Gastroesophageal sphincter (tissue), 4 donors: Measurements from ENCODE around the gene MEF2D. TPM values are rescaled to one million over a fixed set of nuclear protein-coding genes. Genes with fewer than 3 reads are reported as not detected.

ENCODE experiments used
- ATAC-seq: fragments of 150-250 bp; one replicate; pipeline ENCODE4 v1.9.1; 2016; ENCODE audit warnings: mild to moderate bottlenecking, moderate library complexity
- H3K27ac ChIP-seq, 4 donors: fragments of 200-600 bp; sonication (generic) in 3 of 4; 1 replicate in 3 of 4; 2 replicates in 1 of 4; pipeline ENCODE4 v1.5.1; 2016 to 2019
- H3K27me3 ChIP-seq: fragments of 200-600 bp; sonication (generic); one replicate; pipeline ENCODE4 v1.5.1; 2019
- H3K36me3 ChIP-seq, 2 donors: fragments of 200-600 bp; sonication (generic); one replicate each; pipeline ENCODE4 v1.5.1; 2019; ENCODE audit warnings: control low read depth in 1 of 2
- H3K4me1 ChIP-seq, 3 donors: fragments of 200-600 bp; sonication (generic); 1 replicate in 2 of 3; 2 replicates in 1 of 3; pipeline ENCODE4 v1.5.1; 2016 to 2019; ENCODE audit warnings: control low read depth in 2 of 3
- H3K4me3 ChIP-seq, 2 donors: fragments of 200-600 bp; sonication (generic); one replicate each; pipeline ENCODE4 v1.5.1; 2019; ENCODE audit warnings: mild to moderate bottlenecking in 1 of 2, moderate library complexity in 1 of 2
- H3K9me3 ChIP-seq, 3 donors: fragments of 200-600 bp; sonication (generic); one replicate each; pipeline ENCODE4 v1.5.1; 2017 to 2019; ENCODE audit warnings: control low read depth in 2 of 3
- CTCF ChIP-seq, 4 experiments: fragments of 200-600 bp in 2 of 4; fragments of 450-650 bp in 2 of 4; sonication (generic) in 1 of 4; IDR thresholded peaks; one replicate each; pipeline ENCODE4 v1.5.1; 2017 to 2019; ENCODE audit warnings: antibody characterized with exemption in 4 of 4, mild to moderate bottlenecking in 2 of 4, moderate library complexity in 2 of 4
- EP300 ChIP-seq: sonication (generic); formaldehyde crosslinking; IDR thresholded peaks from one replicate; pipeline ENCODE4 v1.6.1; 2017; ENCODE audit warnings: antibody characterized with exemption, mild to moderate bottlenecking
- POLR2A ChIP-seq, 2 donors: fragments of 450-650 bp; IDR thresholded peaks; one replicate each; pipeline ENCODE4 v1.6.1; 2017; ENCODE audit warnings: antibody characterized with exemption in 2 of 2, mild to moderate bottlenecking in 2 of 2, moderate library complexity in 1 of 2
- POLR2AphosphoS5 ChIP-seq: sonication (generic); formaldehyde crosslinking; IDR thresholded peaks from one replicate; pipeline ENCODE4 v1.6.1; 2017; ENCODE audit warnings: antibody characterized with exemption
- WGBS, 2 donors: methylation state at CpG; one replicate each; pipeline ENCODE4 v1.1.5; 2018; ENCODE audit warnings: low coverage in 1 of 2; 5-methylcytosine and 5-hydroxymethylcytosine counted together
- total RNA-seq, 4 donors: library from RNA; depleted of rRNA; stranded (reverse); fragments of >200 nt; gene quantifications; one replicate each; pipeline ENCODE4 v1.1.0, GENCODE V29; 2016

MEF2D gene
- total RNA-seq, 4 donors from 2014 or later: 49.0 to 94.3 (median 67.1) TPM

DNA sequence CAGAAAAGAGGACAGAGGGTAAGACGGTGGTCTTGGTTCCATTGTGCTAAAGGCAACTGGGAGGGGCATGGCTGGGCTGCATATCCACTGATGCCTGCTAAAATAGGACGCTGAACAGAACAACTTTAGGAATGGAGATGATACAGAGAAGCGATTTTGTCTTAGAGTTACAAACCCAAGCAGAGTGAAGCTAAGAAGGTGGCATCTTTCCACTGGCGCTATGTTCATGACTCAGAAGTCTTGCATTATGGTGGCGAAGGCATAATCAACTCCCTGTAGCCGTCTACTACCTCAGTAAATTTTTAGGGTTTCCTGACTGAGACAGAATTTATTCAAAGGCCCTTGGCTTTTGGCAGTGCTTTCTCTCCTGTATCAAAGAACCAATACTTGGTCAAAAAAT lies 57.3 kb downstream of the MEF2D start:
- WGBS, 2 donors: 68 to 94% methylated on average over 3 to 6 of the region's 6 CpGs
- H3K9me3 ChIP-seq: no peaks in the 10 kb centered on the region
- H3K27me3 ChIP-seq: peaks cover 75% of the 10 kb centered on the region
- H3K4me1 ChIP-seq: peaks cover 0 to 7% (median 0%) of the 10 kb centered on the region in 3 donors
- H3K27ac ChIP-seq: no peak overlapping the region
- no peak for ATAC-seq
- TF ChIP-seq POLR2A (IDR thresholded peaks at IDR 0.05) (no peak), CTCF (IDR thresholded peaks at IDR 0.05) (no peak), POLR2AphosphoS5 (no peak), EP300 (no peak)
- no peak overlapping the region for H3K4me3 ChIP-seq
- no peaks in the 10 kb centered on the region for H3K36me3 ChIP-seq

DNA sequence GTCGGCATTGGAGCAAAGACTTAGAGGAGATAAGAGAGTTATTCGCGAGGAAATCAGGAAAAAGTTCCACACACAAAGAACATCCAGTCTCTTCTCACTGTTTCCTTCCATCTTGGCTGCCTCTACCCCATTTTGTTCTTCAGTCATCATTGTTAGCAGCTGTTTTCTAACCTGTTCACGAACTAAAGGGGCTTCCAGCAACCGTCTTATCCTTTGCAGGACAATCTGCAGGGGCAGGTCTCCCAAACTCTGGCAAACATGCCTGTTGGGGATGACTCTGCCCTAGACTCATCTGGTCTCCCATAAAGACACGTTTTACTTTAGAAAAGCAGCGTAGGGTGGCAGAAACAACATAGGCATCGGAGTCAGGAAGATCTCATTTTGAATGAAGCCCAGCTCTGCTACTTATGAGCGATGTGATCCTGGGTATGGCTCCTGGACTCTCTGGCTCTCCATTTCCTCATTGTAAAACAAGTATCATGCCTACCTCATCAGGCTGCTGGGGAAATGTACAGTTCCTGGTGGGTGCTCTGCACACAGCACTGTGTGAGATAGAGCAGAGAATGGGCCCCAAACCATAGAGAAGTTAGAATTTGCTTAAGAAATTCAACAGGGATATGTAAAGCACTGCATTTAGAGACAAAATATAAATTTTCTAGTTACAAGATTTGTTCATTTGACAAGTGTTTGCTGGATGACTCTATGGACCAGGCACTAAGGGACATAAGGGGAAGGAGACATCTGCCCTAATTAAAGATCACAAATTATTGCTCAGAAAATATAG lies 59.7 kb downstream of the MEF2D start:
- TF ChIP-seq POLR2AphosphoS5: no peak
- TF ChIP-seq CTCF (IDR thresholded peaks at IDR 0.05): no peak
- TF ChIP-seq EP300: no peak
- Histone ChIP-seq H3K4me3 (no peak overlapping the region), H3K9me3 (no peaks in the 10 kb centered on the region), H3K4me1 (peaks cover 0 to 21% (median 6%) of the 10 kb centered on the region in 3 donors), H3K27me3 (peaks cover 99% of the 10 kb centered on the region), H3K27ac (no peak overlapping the region), H3K36me3 (no peaks in the 10 kb centered on the region)
- 32 to 52% methylated on average over 5 to 9 of the region's 9 CpGs for WGBS, 2 donors
- no peak for ATAC-seq

DNA sequence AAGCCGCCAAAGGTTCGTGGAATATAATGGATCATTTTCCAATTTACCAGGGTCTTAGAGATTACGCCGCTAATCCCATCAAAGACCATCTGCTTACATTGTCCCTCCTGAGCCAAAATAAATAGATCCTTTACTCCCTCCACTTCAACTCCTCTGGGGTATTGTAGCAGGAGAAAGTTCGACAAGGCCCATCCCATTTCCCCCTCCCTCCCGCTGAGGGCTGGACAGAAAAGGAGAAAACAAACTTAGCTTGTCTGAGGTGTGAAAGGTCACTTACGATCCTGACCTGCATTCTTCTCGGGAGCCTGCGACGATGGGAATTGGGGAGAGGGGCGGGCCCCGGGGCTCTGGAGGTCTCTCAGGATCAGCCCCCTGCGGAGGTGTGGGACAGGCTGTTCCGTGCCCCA lies 60.8 kb downstream of the MEF2D start:
- Histone ChIP-seq H3K27me3 (peaks cover 100% of the 10 kb centered on the region), H3K27ac (no peak overlapping the region), H3K9me3 (no peaks in the 10 kb centered on the region), H3K4me1 (peaks cover 0 to 24% (median 6%) of the 10 kb centered on the region in 3 donors), H3K4me3 (no peak overlapping the region), H3K36me3 (no peaks in the 10 kb centered on the region)
- WGBS, 2 donors: 15 to 20% methylated on average over 1 to 13 of the region's 14 CpGs
- ATAC-seq: no peak
- TF ChIP-seq POLR2AphosphoS5: no peak
- TF ChIP-seq EP300: no peak
- TF ChIP-seq CTCF (IDR thresholded peaks at IDR 0.05): no peak
- no peak for TF ChIP-seq POLR2A (IDR thresholded peaks at IDR 0.05)

- no peak for ATAC-seq
- no peak for TF ChIP-seq POLR2A (IDR thresholded peaks at IDR 0.05)
- TF ChIP-seq EP300: no peak
- TF ChIP-seq CTCF (IDR thresholded peaks at IDR 0.05): no peak
- TF ChIP-seq POLR2AphosphoS5: no peak
- Histone ChIP-seq H3K27ac (no peak overlapping the region), H3K9me3 (no peaks in the 10 kb centered on the region), H3K4me1 (peaks cover 0 to 24% (median 6%) of the 10 kb centered on the region in 3 donors), H3K36me3 (no peaks in the 10 kb centered on the region), H3K4me3 (no peak overlapping the region), H3K27me3 (peaks cover 100% of the 10 kb centered on the region)
- 20 to 41% methylated on average over 3 to 6 of the region's 11 CpGs for WGBS, 2 donors
Observed at GRCh38 chr1:156439036-156439776, 61.4 kb downstream of the MEF2D start.
